HG03342 (cell line): ENCODE measurements around the gene ATF1.
"Not testable (repeated sequence)": the region's sequence is repeated elsewhere in the genome, so short reads cannot be mapped to it uniquely, and the experiment has no call there.

Experiments
- ATAC-seq: cut with Tn5 transposase; IDR thresholded peaks from one replicate; pipeline ENCODE4 v1.9.1; 2021; ENCODE audit warnings: mild to moderate bottlenecking, moderate library complexity; ENCODE audit not compliant: unreplicated experiment

The ATF1 gene

DNA sequence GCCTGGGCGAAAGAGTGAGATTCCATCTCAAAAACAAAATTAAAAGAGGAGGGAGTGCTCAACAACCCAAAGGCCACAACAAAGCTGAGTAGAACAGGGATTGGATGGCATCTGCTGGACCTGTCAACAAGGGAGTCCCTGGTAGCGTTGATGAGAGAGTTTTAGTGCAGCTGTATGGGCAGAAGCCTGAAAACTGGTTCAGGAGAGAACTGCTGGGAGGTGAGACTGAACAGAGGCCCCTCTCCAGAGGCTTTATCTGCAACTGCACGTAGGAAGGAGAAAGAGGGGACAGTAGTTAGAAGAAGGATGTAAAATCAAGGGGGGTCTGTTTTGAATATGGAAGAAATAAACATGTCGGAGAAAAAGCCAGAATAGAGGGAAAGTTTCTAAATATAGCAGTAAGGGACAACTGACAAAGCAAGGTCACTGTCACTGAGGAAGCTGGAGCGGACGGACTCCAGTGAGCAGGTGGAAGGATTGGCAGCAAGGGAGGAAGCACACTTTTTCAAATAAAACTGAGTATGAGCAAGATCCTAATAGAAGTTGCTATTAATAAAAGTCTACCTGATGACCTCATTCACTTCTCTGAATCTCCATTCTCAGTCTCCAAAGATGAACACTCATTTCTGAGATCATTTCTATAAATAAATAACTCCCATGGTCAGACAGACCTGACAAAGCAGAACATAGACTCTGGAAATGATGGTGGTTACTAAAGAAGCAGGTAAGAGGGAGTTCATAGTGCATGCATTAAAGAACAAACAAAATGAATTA is 11.8 kb upstream of the ATF1 start:
- no peak for ATAC-seq

DNA sequence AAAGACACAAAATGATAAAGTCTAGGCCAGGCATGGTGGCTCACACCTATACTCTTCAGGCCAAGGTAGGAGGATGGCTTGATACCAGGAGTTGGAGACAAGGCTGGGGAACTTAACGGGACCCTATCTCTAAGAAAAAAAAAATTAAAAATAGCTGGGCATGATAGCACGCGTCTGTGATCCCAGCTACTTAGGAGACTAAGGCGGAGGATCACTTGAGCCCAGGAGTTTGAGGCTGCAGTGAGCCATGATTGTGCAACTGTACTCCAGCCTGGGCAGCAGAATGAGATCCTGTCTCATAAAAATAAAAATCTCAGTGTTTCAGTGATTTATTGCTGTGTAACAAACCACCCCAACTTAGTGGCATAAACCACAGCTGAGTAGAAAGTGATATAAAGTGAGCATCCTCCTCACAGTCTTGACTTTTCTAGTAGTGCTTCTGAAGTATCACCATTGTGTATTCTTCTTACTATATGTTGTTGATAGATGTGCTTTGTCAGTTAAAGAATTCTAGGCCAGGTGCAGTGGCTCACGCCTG is 10.6 kb upstream of the ATF1 start:
- no peak for ATAC-seq

DNA sequence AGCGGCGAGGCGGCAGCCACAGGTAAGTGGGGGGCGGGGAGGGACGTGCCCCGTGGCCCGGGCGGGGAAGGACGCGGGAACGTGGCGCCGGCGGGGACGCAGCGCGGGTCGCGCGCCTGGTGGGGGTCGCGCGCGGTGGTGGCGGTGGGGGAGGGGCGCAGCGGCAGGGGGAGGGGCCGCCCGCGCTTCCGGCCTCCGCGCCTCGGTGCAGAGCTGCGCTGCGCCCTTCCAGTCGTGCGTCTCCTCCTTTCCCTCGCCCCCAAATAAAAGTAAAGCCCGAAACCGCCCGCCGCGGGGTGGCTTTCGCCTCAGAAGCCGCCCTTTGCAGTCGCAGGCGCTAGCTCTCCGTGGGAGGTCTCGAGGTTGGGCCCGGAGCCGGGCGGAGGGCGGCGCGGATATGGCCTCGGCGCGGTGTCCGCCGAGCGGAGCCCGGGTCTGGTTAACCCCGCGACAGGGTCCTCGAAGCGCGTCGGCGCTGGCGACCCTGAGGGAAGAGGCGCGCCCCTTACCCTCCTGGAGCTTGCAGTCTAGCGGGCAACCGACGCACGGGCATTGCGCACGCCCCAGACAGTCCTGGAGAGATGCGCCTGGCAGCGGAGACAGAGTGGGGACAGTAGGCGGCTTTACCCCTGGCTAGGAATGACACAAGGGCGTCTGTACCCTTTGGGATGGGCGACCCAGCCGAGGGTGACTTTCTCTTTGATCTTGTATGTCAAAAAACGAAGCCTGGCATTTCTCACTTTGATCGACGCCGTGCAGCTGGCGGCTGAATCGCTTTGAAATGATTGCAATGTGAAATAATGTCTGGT is 589 bp downstream of the ATF1 start:
- ATAC-seq, result peak; percentile 38

DNA sequence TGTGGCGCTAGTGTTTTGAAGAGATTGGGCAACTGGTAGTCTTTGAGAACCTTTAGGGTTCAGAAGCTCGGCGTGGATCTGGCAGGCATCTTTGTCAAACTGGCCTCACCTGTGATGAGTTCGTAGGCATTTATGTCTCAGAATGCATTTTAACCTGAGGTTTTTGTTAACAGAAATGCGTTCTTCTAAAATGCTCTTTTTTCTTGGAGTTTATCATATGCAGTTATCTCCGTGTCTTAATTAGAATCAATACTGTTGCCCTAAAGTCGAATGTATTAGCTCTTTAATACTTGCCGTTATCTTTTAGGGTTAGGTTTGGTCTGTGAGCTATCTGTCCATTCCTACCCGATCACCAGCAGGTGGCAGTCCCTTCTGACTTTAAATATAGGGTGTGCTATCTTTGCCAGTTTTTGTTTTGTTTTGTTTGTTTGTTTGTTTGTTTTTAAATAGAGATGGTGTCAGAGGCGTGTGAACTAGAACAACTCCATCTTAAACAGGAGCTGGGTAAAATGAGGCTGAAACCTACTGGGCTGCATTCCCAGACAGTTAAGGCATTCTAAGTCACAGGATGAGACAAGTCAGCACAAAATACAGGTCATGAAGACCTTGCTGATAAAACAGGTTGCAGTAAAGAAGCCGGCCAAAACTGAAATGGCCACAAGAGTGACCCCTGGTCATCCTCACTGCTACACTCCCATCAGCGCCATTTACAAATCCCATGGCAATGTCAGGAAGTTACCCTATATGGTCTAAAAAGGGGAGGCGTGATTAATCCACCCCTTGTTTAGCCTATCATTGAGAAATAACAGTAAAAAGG is 1.4 kb downstream of the ATF1 start:
- no peak for ATAC-seq

DNA sequence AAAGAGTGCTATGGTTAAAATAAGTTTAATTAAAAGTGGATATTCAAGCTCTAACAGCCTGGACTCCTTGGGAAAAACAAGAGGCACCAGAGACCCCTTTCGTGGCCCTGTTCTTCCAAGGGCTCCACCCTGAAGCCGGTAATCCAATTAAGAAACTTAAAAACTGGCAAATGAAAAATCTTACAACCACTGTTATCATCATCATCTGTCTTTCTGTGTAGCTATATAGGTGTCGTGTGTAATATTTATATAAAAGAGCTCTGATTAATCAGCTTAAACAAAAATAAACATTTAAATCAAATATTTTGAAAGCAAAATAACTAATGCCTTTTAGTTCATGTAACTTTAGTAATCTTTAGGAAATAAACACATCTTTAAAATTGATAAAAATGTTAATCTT is 4.5 kb downstream of the ATF1 start:
- ATAC-seq, result no peak

DNA sequence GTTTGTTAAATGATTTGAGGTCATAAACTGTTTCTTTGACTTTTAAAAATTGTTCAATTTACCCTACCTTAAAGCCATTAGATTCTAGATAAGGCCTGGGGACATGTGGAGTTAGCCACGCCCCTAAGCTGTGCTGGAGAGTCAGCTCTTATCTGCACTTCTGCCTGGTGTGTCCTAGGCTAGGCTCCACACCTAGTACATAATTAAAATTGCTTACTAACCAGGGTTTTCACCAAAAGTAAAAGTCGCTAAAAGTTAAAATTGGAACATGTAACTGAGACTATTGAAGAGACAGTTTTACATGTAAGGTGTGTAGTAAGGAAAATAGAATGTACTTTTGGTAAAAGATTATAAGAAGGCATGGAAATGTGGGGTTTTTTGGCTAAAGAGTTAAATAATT is 4.9 kb downstream of the ATF1 start:
- ATAC-seq, result not testable (repeated sequence)

DNA sequence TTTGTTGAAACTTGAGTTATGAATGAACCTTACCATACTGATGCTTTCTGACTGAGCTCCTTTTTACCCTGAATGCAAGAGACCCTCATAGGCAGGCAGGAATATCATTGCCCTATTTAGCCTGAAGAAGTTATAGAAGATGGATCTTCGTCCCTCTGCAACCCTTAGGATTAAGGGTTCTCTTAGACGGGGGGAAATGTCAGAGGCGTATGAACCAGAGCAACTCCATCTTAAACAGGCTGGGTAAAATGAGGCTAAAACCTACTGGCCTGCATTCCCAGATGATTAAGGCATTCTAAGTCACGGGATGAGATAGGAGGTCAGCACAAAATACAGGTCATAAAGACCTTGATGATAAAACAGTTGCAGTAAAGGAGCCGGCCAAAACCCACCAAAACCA is 7.5 kb downstream of the ATF1 start:
- ATAC-seq, result no peak

DNA sequence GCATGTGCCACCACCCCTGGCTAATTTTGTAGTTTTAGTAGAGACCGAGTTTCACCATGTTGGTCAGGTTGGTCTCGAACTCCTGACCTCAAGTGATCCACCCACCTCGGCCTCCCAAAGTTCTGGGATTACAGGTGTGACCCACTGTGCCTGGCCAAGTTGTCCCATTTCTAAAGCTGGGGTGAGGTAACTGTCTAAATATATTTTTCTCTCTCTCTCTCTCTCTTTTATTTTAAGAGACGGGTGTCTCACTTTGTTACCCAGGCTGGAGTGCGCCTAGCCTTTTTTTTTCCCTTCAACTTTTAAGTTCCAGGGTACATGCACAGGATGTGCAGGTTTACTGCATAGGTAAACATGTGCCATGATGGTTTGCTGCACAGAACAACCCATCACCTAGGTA is 8.6 kb downstream of the ATF1 start:
- ATAC-seq, result no peak

DNA sequence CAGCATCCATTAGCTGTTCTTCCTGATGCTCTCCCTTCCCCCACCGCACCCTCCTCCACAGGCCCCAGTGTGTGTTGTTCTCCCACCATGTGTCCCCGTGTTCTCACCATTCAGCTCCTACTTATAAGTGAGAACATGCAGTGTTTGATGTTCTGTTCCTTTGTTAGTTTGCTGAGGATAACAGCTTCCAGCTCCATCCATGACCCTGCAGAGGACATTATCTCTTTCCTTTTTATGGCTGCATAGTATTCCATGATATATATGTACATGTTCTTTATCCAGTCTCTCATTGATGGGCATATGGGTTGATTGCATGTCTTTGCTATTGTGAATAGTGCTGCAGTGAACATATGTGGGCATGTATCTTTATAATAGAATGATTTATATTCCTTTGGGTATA is 9.0 kb downstream of the ATF1 start:
- no peak for ATAC-seq

DNA sequence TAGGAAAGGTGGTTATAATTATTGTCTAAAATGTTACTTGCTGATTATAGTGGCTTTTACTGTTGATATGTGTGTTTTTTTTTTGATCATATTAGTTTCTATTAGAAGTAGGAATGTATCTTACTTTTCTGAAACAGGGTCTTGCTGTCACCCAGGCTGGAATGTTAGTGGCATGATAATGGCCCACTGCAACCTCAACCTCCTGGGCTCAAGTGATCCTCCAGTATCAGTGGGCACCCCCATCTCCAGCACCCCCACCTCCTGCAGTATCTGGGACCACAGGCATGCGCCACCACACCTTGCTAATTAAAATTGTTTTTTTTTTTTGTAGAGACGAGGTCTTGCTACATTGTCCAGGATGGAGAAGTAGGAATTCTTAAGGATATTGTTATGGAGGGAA is 11.3 kb downstream of the ATF1 start:
- ATAC-seq, result no peak

DNA sequence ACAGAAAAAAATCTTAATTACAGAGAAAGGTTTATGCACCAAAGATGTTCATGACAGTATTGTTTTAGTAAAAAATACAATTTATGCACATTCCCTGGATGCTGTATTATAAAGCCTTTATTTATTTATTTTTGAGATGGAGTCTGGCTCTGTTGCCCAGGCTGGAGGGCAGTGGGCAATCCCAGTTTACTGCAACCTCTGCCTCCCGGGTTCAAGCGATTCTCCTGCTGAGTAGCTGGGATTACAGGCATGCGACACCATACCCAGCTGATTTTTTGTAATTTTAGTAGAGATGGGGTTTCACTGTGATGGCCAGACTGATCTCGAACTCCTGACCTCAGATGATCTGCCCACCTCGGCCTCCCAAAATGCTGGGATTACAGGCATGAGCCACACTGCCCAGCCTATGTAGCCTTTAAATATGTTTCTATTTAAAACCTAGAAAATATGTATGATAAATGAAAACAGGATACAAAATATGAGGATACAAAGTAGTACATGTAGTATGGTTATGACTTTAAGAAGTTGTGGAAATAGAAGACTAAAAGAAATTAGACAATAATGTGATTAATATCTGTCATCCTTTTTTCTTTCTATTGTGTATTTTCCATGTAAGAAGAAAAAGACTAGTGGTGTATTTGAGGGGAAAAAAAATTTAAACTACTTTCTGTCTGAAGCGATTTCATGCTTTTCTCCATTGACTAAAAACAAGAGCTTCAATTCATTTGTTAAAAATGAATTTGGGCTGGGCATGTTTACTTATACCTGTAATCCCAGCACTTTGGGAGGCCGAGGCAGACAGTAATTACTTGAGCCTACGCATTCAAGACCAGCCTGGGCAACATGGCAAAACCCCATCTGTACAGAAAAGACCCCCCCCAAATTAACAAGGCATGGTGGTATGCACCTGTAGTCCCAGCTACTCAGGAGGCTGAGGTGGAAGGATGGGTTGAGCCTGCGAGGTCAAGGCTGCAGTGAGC is 13.1 kb downstream of the ATF1 start:
- no peak for ATAC-seq

DNA sequence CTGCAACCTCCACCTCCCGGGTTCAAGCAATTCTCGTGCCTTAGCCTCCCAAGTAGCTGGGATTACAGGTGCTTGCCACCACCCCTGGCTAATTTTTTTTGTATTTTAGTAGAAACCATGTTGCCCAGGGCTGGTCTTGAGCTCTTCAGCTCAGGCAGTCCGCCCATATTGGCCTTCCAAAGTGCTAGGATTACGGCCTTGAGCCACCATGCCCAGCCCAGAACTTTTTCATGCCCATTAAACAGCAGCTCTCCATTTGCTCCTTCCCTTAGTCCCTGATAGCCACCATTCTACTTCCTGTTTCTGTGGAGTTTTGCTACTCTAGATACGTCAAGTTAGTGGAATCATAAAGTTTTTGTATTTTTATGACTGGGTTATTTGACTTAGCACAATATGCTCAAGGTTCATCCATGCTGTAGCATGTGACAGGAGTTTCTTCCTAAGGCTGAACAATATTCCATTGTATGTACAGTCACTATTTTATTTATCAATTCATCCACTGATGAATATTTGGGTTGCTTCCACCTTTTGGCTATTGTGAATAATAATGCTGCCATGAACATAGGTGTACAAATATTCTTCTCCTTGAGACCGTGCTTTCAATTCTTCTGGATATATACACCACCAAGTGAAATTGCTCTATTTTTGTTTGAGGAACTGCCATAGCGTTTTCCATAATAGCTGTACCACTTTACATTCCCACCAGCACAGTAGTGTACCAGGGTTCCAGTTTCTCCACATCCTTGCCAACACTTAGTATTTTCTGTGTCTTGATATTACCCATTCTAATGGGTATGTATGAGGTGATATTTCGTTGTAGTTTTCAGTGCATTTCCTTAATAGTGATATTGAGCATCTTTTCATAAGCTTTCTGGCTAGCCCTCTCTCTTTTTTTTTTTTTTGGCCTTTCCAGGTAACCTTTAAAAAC is 15.0 kb downstream of the ATF1 start:
- no peak for ATAC-seq

DNA sequence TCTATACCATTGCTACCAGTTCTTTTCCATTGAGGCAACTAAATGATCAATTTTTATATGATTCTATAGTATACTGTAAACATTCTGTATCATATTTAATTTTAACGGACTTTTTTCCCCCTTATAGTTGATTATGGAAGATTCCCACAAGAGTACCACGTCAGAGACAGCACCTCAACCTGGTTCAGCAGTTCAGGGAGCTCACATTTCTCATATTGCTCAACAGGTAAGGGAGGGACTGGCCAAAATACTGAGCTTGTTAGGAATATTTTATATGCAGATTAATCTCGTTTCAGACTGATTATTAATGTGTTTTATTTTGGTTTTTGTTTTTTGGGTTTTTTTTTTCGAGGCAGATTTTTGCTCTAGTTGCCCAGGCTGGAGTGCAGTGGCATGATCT is 16.1 kb downstream of the ATF1 start:
- no peak for ATAC-seq

DNA sequence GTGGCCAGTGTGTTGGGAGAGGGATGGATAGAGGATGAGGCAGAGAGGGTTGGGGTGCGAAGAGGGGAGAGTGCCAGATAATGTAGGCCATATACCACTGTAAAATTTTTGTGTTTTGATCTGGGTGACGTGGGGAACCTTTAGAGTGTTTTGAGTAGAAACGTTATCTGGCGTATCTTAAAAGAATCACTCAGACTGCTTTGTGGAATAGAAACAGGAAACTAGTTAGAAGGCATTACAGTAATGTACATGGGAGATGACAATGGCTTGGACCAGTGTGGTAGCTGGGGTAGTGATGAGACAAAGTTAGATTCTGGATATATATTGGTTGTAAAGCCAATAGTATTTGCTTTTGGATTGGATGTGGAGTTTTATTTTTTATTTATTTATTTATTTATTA is 20.6 kb downstream of the ATF1 start:
- ATAC-seq, result no peak

DNA sequence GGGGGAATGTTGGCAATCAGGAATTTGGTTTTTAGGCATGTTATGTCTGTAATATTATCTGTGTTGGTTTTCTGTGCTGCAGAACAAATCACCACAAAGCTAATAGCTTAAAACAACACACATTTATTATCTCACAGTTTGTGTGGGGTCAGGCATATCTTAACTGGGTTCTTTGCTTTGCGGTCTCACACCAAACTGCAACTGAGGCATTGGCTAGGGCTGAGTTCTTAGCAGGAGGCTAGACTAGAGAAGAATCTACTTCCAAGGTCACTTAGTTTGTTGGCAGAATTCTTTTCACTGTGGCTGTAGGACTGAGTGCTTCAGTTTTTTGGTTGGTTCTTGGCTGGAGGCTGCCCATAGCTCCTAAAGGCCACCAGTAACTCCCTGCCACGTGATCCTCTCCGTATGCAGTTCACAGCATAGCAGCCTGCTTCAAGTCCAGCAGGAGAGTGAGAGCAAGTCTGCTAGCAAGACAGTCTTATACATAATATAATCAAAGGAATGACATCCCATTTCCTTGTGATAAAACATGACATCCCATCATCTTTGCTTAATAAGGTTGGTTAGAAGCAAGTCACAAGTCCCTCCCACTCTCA is 21.6 kb downstream of the ATF1 start:
- ATAC-seq, result no peak

DNA sequence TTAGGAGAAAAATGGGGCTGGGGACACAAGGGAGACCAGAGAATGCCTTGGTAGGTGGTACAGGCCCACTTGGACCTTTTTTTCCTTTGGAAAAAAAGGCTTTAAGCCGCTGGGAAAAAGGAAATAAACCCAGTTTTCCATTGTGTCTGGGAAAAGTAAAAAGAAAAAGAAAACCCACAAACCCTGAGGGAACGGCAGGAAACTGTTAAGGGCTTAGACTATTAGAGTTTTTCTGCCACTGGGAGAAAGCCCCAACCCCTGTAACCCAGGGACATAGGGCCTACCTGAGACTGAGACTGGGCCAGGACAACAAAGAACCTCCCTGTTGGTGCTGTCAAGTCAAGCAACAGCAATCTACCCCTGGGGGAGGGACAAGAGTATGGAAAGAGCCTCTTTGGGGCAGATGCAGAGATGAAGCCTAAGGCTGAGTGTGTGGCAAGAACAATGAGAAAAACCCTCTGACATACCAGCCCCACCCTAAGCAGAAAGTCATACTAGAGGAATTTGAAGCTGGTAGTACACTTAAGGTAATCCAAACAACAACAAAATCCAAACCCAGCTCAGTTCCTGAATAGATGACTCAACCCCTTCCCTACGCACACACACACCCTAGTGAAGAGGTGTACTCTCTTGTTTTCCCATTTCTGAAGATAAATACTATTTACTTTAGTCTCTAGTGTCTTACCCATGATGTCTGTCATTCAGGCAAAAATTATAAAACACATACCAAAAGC is 22.8 kb downstream of the ATF1 start:
- ATAC-seq, result no peak

DNA sequence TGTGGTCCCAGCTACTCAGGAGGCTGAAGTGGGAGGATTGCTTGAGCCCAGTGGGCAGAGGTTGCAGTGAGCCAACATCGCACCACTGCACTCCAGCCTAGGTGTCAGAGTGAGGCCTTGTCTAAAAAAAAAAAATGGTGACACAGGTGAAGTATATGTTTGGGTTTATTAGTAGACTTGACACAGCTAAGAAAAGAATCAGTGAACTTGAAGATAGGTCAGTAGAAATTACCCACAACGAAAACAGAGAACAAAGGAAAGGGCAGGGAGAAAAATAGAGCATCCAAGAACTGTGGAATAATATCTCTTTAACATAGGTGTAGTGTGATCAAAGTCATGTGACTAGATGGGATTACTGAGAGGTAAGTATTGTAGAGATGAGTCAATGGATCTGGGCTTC is 23.7 kb downstream of the ATF1 start:
- ATAC-seq, result no peak

DNA sequence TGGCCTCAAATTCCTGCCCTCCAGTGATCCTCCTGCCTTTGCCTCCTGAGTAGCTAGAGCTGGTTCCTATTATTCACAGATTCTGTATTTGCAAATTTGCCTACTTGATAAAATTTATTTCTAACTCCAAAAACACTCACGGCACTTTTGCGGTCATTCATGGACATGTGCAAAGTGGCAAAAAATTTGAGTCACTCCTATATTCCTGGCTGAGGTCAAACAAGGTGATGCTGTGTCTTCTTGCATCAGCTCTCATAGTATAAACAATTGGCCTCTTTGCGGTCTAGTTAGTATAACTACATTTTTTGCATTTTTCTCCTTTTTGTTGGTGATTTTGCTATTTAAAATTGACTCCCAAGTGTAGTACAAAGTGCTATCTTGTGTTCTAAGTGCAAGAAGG is 24.7 kb downstream of the ATF1 start:
- ATAC-seq, result no peak
